DND-41 (cell line): ENCODE data around the gene FBXL14.

Source experiments
- ATAC-seq: fragments of 200-7000 bp; cut with Tn5 transposase; 3 replicates; pipeline ENCODE4 v1.9.1; 2021; ENCODE audit warnings: low read depth; ENCODE audit not compliant: insufficient read depth
- DNase-seq: peaks from one replicate; pipeline ENCODE4 v3.0.0-alpha.2; 2020
- H2AFZ ChIP-seq: 2 replicates; pipeline ENCODE4 v1.6.0; 2012; ENCODE audit warnings: low read depth, low read length
- H3K27ac ChIP-seq: 2 replicates; pipeline ENCODE4 v1.5.1; 2012; ENCODE audit warnings: low read length, inconsistent platforms
- H3K27me3 ChIP-seq: fragments of 200-600 bp; sonication (generic); 2 replicates; pipeline ENCODE4 v1.6.0; 2012; ENCODE audit warnings: low read length, mild to moderate bottlenecking, inconsistent platforms; ENCODE audit not compliant: insufficient read depth, poor library complexity
- H3K36me3 ChIP-seq: 2 replicates; pipeline ENCODE4 v1.5.1; 2012; ENCODE audit warnings: low read length, inconsistent platforms; ENCODE audit not compliant: insufficient read depth
- H3K4me1 ChIP-seq: 2 replicates; pipeline ENCODE4 v1.5.1; 2012; ENCODE audit warnings: mild to moderate bottlenecking, low read length; ENCODE audit not compliant: insufficient read depth
- H3K4me2 ChIP-seq: 2 replicates; pipeline ENCODE4 v1.6.0; 2012; ENCODE audit warnings: mild to moderate bottlenecking, moderate library complexity, low read length, inconsistent platforms; ENCODE audit not compliant: insufficient read depth
- H3K4me3 ChIP-seq, 2 experiments: fragments of 200-600 bp in 1 of 2; shearing (Covaris generic) in 1 of 2; 2 replicates each; pipeline ENCODE4 v1.5.1; 2012 to 2016; ENCODE audit warnings: inconsistent platforms in 2 of 2, low read length in 2 of 2, mild to moderate bottlenecking in 2 of 2, low read depth in 1 of 2, moderate library complexity in 1 of 2
- H3K79me2 ChIP-seq: 2 replicates; pipeline ENCODE4 v1.6.0; 2012; ENCODE audit warnings: low read length, inconsistent platforms; ENCODE audit not compliant: insufficient read depth
- H3K9ac ChIP-seq: 2 replicates; pipeline ENCODE4 v1.6.0; 2012; ENCODE audit warnings: low read depth, mild to moderate bottlenecking, inconsistent platforms, low read length, moderate library complexity
- H3K9me3 ChIP-seq: 2 replicates; pipeline ENCODE4 v1.5.1; 2012; ENCODE audit warnings: low read length, moderate library complexity, mild to moderate bottlenecking, inconsistent platforms; ENCODE audit not compliant: insufficient read depth, severe bottlenecking
- H4K20me1 ChIP-seq: 2 replicates; pipeline ENCODE4 v1.6.0; 2012; ENCODE audit warnings: low read length; ENCODE audit not compliant: insufficient read depth
- CTCF ChIP-seq: IDR thresholded peaks from 2 replicates; pipeline ENCODE4 v1.5.1; 2012; ENCODE audit warnings: borderline replicate concordance, low read length, moderate library complexity, mild to moderate bottlenecking; ENCODE audit not compliant: poor library complexity, severe bottlenecking; ENCODE audit errors: extremely low read depth
- EZH2 ChIP-seq: IDR thresholded peaks from 3 replicates; pipeline ENCODE4 v1.6.1; 2012; ENCODE audit warnings: borderline replicate concordance, low read depth, mild to moderate bottlenecking, moderate library complexity, low read length, inconsistent platforms; ENCODE audit not compliant: severe bottlenecking

The FBXL14 gene

GRCh38 chr12:1594261-1595025 lies at the start of gene FBXL14:
Gene FBXL14 (minus strand): TSS chr12:1594581. CDS start chr12:1594066, 515 bp downstream.
- H3K27me3 ChIP-seq = no peaks in the 10 kb centered on the region
- H3K9me3 ChIP-seq = no peaks in the 10 kb centered on the region
- peaks cover 52% of the 10 kb centered on the region for H3K4me1 ChIP-seq
- peaks cover 39% of the 10 kb centered on the region for H4K20me1 ChIP-seq
- peak within 1 kb of the TSS; percentile 32 to 79 for H3K4me3 ChIP-seq
- peak within 1 kb of the TSS; percentile 82 for H3K9ac ChIP-seq
- peak within 1 kb of the TSS; percentile 80 for H3K27ac ChIP-seq
- H2AFZ ChIP-seq = peak within 1 kb of the TSS; percentile 77
- TF ChIP-seq CTCF = no peak
- no peak for TF ChIP-seq EZH2
- H3K4me2 ChIP-seq = peak within 1 kb of the TSS; percentile 98
- DNase-seq (peak; percentile 90), ATAC-seq (peak; percentile 74)
- peaks cover 45% of the 10 kb centered on the region for H3K79me2 ChIP-seq
- H3K36me3 ChIP-seq = peaks cover 38% of the 10 kb centered on the region

- DNase-seq (no peak), ATAC-seq (no peak)
- no peak overlapping the region for H3K4me3 ChIP-seq
- H3K27me3 ChIP-seq = no peaks in the 10 kb centered on the region
- no peaks in the 10 kb centered on the region for H3K36me3 ChIP-seq
- H2AFZ ChIP-seq = no peak overlapping the region
- TF ChIP-seq EZH2 (no peak), CTCF (no peak)
- no peaks in the 10 kb centered on the region for H4K20me1 ChIP-seq
- H3K27ac ChIP-seq = no peak overlapping the region
- no peak overlapping the region for H3K9ac ChIP-seq
- H3K4me1 ChIP-seq = no peaks in the 10 kb centered on the region
- no peaks in the 10 kb centered on the region for H3K9me3 ChIP-seq
- no peak overlapping the region for H3K4me2 ChIP-seq
- no peaks in the 10 kb centered on the region for H3K79me2 ChIP-seq
Measured at GRCh38 chr12:1643905-1644533, 49.6 kb upstream of the FBXL14 start.

- H3K4me2 ChIP-seq = no peak overlapping the region
- no peak for DNase-seq
- no peak for ATAC-seq
- no peaks in the 10 kb centered on the region for H4K20me1 ChIP-seq
- H3K9ac ChIP-seq = no peak overlapping the region
- H3K9me3 ChIP-seq = no peaks in the 10 kb centered on the region
- H3K27ac ChIP-seq = no peak overlapping the region
- H3K36me3 ChIP-seq = no peaks in the 10 kb centered on the region
- H3K27me3 ChIP-seq = no peaks in the 10 kb centered on the region
- no peak overlapping the region for H2AFZ ChIP-seq
- H3K4me3 ChIP-seq = no peak overlapping the region
- H3K79me2 ChIP-seq = no peaks in the 10 kb centered on the region
- no peaks in the 10 kb centered on the region for H3K4me1 ChIP-seq
- TF ChIP-seq EZH2 = no peak
- TF ChIP-seq CTCF = no peak
Measured at GRCh38 chr12:1643043-1643442, 48.7 kb upstream of the FBXL14 start.
